Fibroblast of upper back skin (primary cell): ENCODE data around the gene RASA3.

Source experiments
- DNase-seq: peaks from one replicate; pipeline ENCODE4 v3.0.0-alpha.2; 2013

Gene RASA3

GRCh38 chr13:114013952-114014629 lies 118.3 kb downstream of the RASA3 start:
- DNase-seq: no peak

DNA sequence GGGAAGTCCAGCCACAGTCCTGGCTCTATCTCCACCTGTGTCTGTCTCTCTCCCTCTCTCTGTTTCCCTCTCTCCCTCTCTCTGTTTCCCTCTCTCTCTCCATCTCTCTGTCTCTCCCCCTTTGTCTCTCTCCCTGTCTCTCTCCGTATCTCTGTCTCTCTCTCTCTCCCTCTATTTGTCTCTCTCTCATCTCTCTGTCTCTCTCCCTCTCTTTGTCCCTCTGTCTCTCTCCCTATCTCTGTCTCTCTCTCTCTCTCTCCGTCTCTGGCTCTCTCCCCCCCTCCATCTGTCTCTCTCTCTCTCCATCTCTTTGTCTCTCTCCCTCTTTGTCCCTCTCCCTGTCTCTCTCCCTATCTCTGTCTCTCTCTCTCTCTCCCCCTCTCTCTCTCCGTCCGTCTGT lies 119.1 kb downstream of the RASA3 start:
- DNase-seq: no peak

DNA sequence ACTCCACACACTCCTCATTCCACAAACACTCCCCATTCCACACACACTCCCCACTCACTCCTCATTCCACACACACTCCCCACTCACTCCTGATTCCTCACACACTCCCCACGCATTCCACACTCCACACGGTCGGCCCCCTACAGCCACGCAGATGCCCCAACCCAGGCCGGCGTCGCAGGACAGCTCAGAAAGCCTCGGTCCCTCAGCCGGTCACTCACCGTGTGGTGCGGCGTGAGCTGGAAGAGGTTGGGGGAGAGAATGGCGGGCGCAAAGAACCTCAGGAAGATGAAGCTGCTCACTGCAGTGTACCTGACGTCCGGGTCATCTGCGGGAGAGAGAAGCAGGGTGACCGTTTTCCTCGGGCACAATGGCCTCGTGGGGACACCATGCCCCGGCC lies 119.5 kb downstream of the RASA3 start:
- DNase-seq: no peak

GRCh38 chr13:114012141-114012540 lies 120.3 kb downstream of the RASA3 start:
- no peak for DNase-seq

- DNase-seq: no peak
These were observed 121.2 kb downstream of the RASA3 start for GRCh38 chr13:114011226-114011625.

- no peak for DNase-seq
These were observed 121.9 kb downstream of the RASA3 start for GRCh38 chr13:114010401-114011101.

- no peak for DNase-seq
These were observed 122.6 kb downstream of the RASA3 start for GRCh38 chr13:114009590-114010400.

- DNase-seq: no peak
These were observed 123.3 kb downstream of the RASA3 start for GRCh38 chr13:114008964-114009589.

DNA sequence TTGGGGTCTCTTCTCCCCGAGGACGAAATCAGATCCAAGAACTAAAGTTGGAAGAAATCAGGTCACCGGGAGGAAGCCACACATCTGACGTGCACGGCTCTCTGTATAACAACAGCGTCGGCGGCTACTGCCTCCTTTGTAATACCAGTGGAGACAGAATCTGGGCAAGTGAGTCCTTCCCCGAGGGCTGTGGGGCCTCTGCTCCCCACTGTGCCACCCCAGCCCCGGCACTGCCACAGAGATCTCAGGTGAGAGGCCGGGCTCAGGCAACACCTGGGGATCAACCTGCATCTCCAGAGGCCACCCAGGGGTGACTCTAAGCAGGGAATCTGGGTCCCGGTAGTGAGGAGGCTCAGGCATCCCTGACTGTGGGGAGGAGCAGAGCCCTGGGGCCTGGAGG lies 124.9 kb downstream of the RASA3 start:
- DNase-seq: no peak

- no peak for DNase-seq
These were observed 127.2 kb downstream of the RASA3 start for GRCh38 chr13:114005206-114005724.

GRCh38 chr13:114004420-114005205 lies 127.8 kb downstream of the RASA3 start:
- no peak for DNase-seq

GRCh38 chr13:114002771-114003321 lies 129.6 kb downstream of the RASA3 start:
- no peak for DNase-seq

DNA sequence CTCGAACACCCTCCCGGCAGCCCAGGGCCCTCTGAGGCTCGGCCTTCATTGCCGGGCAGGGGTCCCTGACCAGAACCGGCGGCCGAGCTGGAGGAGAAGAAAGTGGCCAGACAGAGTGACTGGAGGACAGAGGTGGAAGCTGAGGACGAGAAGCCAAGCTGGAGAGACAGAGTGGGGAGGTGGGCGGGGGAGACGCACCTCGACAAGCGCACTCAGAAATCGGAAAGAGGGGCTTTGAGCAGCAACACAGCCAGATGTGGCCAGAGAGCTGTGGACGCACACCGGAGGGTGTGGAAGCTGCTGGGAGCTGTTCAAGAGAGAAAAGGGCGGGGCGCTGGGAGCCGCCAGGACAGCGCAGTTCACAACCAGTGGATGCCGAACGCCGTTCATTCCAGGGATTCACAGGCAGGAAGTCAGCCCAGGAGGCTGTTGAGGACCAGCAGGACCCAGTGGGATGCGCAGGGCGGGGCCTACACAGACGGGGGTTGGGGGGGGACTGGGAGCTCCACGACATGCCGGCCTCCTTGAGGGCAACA lies 130.3 kb downstream of the RASA3 start:
- DNase-seq: peak; percentile 32

DNA sequence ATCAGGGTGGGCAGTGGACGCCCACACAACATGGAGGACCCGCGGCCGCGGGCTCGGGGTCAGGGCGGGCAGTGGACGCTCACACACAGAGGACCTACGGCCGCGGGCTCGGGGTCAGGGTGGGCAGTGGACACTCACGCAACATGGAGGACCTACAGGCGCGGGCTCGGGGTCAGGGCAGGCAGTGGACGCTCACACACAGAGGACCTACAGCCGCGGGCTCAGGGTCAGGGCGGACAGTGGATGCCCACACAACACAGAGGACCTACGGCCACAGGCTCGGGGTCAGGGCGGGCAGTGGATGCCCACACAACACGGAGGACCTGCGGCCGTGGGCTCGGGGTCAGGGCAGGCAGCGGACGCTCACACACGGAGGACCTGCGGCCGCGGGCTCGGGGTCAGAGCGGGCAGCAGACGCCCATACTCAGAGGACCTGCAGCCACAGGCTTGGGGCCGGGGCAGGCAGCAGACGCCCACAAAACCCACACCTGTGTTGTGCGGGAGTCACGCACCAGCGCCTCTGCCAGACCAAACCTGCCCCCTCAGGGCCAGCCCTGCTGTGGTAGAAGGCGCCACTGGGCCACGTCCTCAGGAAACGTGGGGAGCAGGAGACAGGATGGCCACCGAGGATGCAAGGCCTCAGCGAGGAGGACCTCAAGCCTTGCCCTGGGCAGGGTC lies 131.0 kb downstream of the RASA3 start:
- DNase-seq: no peak

- DNase-seq: no peak
These were observed 132.0 kb downstream of the RASA3 start for GRCh38 chr13:114000151-114001040.

DNA sequence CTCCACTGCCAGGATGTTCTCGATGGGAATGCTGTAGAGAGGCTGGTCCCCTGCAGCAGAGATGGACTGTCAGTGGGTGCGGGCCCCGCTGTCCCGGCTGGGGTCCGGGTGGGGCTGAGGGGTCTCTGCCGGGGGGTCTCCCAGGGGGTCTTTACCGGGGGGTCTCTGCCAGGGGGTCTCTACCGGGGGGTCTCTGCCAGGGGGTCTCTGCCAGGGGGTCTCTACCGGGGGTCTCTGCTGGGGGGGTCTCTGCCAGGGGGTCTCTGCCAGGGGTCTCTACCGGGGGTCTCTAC lies 132.9 kb downstream of the RASA3 start:
- DNase-seq: no peak

DNA sequence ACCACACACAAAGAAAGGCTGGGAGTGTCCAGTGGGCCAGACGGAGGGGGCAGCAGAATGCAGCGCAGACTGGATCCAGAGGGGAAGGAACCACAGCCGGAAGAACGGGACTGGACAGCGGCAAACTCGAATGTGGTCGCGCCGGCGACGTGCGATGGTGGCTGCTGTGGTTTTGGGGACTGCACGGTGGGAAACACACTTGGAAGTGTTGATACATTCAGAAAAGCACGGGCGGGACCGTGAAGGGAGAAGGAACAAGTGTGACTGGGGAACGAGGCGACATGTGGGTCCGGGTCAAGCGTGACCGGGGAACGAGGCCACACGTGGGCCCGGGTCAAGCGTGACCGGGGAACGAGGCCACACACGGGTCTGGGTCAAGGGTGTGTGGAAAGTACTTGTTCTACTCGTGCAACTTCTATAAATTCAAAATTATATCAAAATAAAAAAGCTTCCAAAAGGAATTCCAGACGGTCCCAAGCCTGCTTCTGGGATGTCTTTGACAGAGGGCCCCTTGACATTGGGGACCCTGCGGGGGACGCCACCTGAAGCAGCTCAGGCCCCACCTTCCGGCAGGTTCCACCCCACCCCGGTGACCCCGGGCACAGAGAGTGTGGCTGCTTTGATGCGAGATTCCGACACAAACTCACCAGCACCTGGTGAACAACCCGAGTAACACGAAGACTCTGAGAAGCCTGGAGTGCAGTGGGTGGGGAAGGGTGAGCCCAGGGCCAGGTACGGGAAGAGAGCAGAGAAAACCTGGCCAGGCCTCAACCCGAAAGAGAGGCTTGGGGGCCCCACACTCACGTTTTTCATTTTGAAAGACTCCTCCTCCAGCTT lies 133.4 kb downstream of the RASA3 start:
- no peak for DNase-seq

DNA sequence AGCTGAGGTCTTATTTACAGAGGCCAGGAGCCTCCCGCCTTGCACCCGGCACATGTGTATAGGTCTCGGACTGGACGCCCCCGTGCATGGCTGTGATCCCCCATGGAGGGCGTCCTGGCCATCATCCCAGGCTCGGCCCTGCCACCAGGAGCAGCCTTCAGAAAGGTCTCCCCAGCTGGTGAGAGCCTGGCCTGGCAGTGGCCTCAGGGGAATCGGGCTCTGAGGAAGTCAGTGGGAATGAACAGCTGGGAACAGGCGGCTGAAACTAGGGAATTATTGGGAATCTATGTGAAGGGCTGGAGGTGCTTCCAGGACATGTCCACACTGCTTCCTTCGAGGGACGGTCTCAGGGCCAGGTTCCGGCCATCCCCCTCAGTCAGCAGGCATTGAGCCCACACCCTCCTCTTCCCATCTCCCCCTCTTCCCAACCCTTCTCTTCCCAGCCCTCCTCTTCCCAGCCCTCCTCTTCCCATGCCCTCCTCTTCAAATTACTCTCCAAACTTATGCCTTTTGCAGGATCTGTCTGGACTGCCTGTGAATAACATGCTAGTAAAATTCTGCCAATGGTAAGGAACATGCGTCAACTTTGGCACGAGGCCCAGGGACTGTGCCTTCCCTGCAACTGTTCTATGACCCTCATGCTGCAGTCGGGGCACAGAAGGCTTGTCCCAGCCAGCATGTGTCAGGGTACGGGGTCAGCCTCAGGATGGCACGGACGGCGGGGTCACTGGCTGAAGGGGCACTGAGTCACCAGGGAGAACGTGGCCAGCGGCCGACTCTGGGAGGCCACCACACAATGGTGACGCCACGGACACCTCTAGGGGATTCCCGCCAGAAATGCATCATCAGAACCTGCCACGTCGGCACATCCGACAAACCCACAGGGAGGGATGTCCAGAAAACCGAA lies 134.3 kb downstream of the RASA3 start:
- DNase-seq: peak; percentile 26
